ENCODE data around the gene P2RY12.
"Not testable (repeated sequence)": the region's sequence is repeated elsewhere in the genome, so short reads cannot be mapped to it uniquely, and the experiment has no call there.

P2RY12 gene

DNA sequence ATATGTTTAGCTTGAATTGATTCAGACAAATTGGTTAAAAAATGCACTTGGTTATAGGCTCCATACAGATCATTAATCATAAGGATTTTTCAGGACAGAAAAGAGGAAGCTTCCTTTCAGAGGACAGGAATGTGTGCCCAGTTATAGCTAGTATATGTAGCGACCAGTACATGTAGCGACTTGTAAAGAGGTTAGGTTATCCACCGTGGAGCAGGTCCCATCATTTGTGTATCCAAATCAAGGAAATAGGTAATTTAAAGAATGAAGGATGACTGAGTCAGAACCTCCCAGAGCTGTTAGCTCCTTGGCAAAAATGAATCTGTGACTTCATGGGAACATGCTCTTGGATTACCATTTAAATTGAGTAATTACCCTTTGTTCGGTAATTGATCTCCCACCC, 15.8 kb upstream of the P2RY12 start:
- DNase-seq, result no peak
- no peaks in the 10 kb centered on the region for H3K36me3 ChIP-seq
- TF ChIP-seq, protein P1, sequence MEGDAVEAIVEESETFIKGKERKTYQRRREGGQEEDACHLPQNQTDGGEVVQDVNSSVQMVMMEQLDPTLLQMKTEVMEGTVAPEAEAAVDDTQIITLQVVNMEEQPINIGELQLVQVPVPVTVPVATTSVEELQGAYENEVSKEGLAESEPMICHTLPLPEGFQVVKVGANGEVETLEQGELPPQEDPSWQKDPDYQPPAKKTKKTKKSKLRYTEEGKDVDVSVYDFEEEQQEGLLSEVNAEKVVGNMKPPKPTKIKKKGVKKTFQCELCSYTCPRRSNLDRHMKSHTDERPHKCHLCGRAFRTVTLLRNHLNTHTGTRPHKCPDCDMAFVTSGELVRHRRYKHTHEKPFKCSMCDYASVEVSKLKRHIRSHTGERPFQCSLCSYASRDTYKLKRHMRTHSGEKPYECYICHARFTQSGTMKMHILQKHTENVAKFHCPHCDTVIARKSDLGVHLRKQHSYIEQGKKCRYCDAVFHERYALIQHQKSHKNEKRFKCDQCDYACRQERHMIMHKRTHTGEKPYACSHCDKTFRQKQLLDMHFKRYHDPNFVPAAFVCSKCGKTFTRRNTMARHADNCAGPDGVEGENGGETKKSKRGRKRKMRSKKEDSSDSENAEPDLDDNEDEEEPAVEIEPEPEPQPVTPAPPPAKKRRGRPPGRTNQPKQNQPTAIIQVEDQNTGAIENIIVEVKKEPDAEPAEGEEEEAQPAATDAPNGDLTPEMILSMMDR (IDR thresholded peaks at IDR 0.05), result no peak
- intact Hi-C loops (cut with DNase I; ENCODE audit: low total_unique reads), result no loop called here
- no peak overlapping the region for H3K4me3 ChIP-seq
- no peaks in the 10 kb centered on the region for H3K27me3 ChIP-seq
- H3K4me1 ChIP-seq, result no peaks in the 10 kb centered on the region
- H3K27ac ChIP-seq, result no peak overlapping the region
- H3K9me3 ChIP-seq, result no peaks in the 10 kb centered on the region

DNA sequence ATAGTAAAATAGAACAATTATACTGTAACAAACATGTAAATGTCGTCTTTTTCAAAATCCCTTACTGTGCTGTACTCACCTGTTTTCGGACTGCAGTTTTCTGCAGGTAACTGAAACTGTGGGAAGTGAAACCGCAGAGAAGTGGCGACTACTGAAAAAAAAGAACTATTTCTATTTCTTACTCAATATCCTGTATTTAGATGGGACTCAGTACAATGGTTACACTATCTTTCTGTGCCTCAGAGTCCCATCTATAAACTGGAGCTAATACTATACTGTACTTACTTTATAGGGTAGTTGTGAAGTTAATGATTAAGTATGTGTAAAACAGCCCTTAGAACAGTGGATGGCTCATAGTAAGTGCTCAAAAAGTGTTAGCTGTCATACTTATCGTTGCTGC, 14.3 kb upstream of the P2RY12 start:
- DNase-seq, result no peak
- H3K9me3 ChIP-seq, result no peaks in the 10 kb centered on the region
- H3K36me3 ChIP-seq, result no peaks in the 10 kb centered on the region
- H3K27ac ChIP-seq, result no peak overlapping the region
- no peak overlapping the region for H3K4me3 ChIP-seq
- H3K4me1 ChIP-seq, result no peaks in the 10 kb centered on the region
- TF ChIP-seq, protein P1 (IDR thresholded peaks at IDR 0.05), result no peak
- no peaks in the 10 kb centered on the region for H3K27me3 ChIP-seq
- intact Hi-C loops (cut with DNase I; ENCODE audit: low total_unique reads), result no loop called here

DNA sequence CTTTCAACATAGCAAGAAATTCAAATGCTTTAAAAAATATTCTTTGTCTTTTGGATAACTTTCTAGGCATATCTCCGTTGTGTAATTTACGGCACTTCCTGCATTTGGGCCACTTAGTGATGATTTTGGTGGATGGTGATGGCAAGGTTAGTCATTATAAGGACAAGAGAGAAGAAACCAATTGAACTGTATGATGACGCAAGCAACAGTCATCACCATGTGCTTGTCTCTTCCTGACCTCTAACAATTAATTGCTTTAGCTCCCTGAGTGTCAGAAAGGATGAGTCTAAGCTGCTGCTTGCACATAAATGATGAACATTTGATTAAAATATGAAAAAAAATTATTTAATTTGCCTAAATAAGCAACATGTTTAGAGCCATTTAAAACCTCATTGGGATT, 11.3 kb upstream of the P2RY12 start:
- TF ChIP-seq, protein P1 (IDR thresholded peaks at IDR 0.05), result no peak
- H3K9me3 ChIP-seq, result no peaks in the 10 kb centered on the region
- H3K27me3 ChIP-seq, result no peaks in the 10 kb centered on the region
- intact Hi-C loops (cut with DNase I; ENCODE audit: low total_unique reads), result no loop called here
- no peaks in the 10 kb centered on the region for H3K4me1 ChIP-seq
- H3K36me3 ChIP-seq, result no peaks in the 10 kb centered on the region
- no peak overlapping the region for H3K4me3 ChIP-seq
- no peak for DNase-seq
- H3K27ac ChIP-seq, result no peak overlapping the region

DNA sequence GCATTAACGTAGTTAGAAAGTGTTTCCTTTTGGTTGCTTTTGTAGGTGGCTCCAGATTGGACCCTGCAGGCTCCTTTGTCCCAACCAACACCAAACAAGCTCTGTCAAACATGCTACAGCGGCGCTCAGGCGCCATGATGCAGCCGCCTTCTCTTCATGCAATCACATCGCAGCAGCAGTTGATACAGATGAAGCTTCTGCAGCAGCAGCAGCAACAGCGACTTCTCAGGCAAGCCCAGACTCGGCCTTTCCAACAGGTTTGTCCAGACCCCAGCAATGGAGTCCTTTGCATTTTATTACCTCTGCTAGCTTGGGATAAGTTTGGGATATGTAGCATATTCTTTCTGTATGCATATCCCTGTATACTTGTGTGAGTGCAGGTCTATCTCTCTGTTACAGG, 10.1 kb upstream of the P2RY12 start:
- no peaks in the 10 kb centered on the region for H3K4me1 ChIP-seq
- no peak for DNase-seq
- intact Hi-C loops (cut with DNase I; ENCODE audit: low total_unique reads), result no loop called here

GRCh38 chr3:151393941-151394340, 9.4 kb upstream of the P2RY12 start:
- Histone ChIP-seq H3K36me3 (no peaks in the 10 kb centered on the region), H3K4me1 (no peaks in the 10 kb centered on the region), H3K9me3 (no peaks in the 10 kb centered on the region), H3K27me3 (no peaks in the 10 kb centered on the region), H3K27ac (no peak overlapping the region), H3K4me3 (no peak overlapping the region)
- intact Hi-C loops (cut with DNase I; ENCODE audit: low total_unique reads), result no loop called here
- TF ChIP-seq, protein P1 (IDR thresholded peaks at IDR 0.05), result no peak
- no peak for DNase-seq

More for the DNA sequence above, 10.1 kb upstream of the P2RY12 start:
- Histone ChIP-seq H3K27me3 (no peaks in the 10 kb centered on the region), H3K36me3 (no peaks in the 10 kb centered on the region), H3K9me3 (no peaks in the 10 kb centered on the region), H3K4me3 (no peak overlapping the region), H3K27ac (no peak overlapping the region)
- TF ChIP-seq, protein P1 (IDR thresholded peaks at IDR 0.05), result no peak

GRCh38 chr3:151393146-151393830, 8.7 kb upstream of the P2RY12 start:
- no peaks in the 10 kb centered on the region for H3K4me1 ChIP-seq
- intact Hi-C loops (cut with DNase I; ENCODE audit: low total_unique reads), result no loop called here
- TF ChIP-seq, protein P1 (IDR thresholded peaks at IDR 0.05), result no peak

GRCh38 chr3:151392191-151392590, 7.6 kb upstream of the P2RY12 start:
- H3K4me3 ChIP-seq; H3K27me3 ChIP-seq; H3K36me3 ChIP-seq; H3K4me1 ChIP-seq; intact Hi-C loops (cut with DNase I; ENCODE audit: low total_unique reads); H3K9me3 ChIP-seq; DNase-seq; H3K27ac ChIP-seq: not testable (repeated sequence)

More at GRCh38 chr3:151393146-151393830, 8.7 kb upstream of the P2RY12 start:
- H3K4me3 ChIP-seq, result no peak overlapping the region
- DNase-seq, result no peak
- no peak overlapping the region for H3K27ac ChIP-seq
- H3K27me3 ChIP-seq, result no peaks in the 10 kb centered on the region
- no peaks in the 10 kb centered on the region for H3K9me3 ChIP-seq
- no peaks in the 10 kb centered on the region for H3K36me3 ChIP-seq

Data from tibial artery (tissue), 4 donors.